BJ (cell line): ENCODE measurements around the gene MAP3K1. TPM values are rescaled to one million over a fixed set of nuclear protein-coding genes. Genes with fewer than 3 reads are reported as not detected.

Experiments used
- CTCF ChIA-PET: fragments of 350-600 bp; formaldehyde crosslinking; extraction: SDS; loops from one replicate; lab custom pipeline; 2021; ENCODE audit warnings: antibody characterized with exemption, inconsistent platforms; lab: Yijun Ruan, JAX
- POLR2A ChIA-PET: fragments of 300-600 bp; sonication (Branson Sonifier 250); formaldehyde crosslinking; extraction: SDS; loops from one replicate; lab custom pipeline; 2021; ENCODE audit warnings: antibody characterized with exemption; lab: Charles Lee
- DNase-seq: peaks from one replicate; pipeline ENCODE4 v3.0.0-alpha.2; 2011; ENCODE audit warnings: low read depth
- H3K27me3 ChIP-seq: 2 replicates; pipeline ENCODE4 v1.6.0; 2011; ENCODE audit warnings: low read length; ENCODE audit not compliant: control insufficient read depth, insufficient read depth
- H3K36me3 ChIP-seq: 2 replicates; pipeline ENCODE4 v1.5.1; 2011; ENCODE audit warnings: low read length; ENCODE audit not compliant: control insufficient read depth, insufficient read depth
- H3K4me3 ChIP-seq: 2 replicates; pipeline ENCODE4 v1.5.1; 2011; ENCODE audit warnings: low read depth, mild to moderate bottlenecking, control low read depth, low read length
- CTCF ChIP-seq: IDR thresholded peaks from 2 replicates; pipeline ENCODE4 v1.5.1; 2011; ENCODE audit warnings: low read depth, mild to moderate bottlenecking, control low read depth, inconsistent platforms, low read length, moderate library complexity; ENCODE audit not compliant: insufficient read depth
- polyA plus RNA-seq: library from polyadenylated mRNA; depleted of rRNA; stranded (reverse); fragments of >200 nt; gene quantifications from 2 replicates; pipeline ENCODE4 v1.2.3, GENCODE V29; 2011

The MAP3K1 gene
- polyA plus RNA-seq, 1 experiment: 4.3 TPM

- DNase-seq: no peak
- Histone ChIP-seq H3K27me3 (no peaks in the 10 kb centered on the region), H3K36me3 (no peaks in the 10 kb centered on the region), H3K4me3 (no peak overlapping the region)
- ChIA-PET POLR2A (no interaction called here), CTCF (interaction anchor here (1.9 to 2.5 kb wide), 2 partner anchors 18 to 587 kb away, joined by 5 to 9 read pairs; no protein-coding TSS in a partner anchor)
- TF ChIP-seq CTCF: no peak
These were observed 41.3 kb downstream of the MAP3K1 start for GRCh38 chr5:56856541-56857178.

- Histone ChIP-seq H3K27me3 (no peaks in the 10 kb centered on the region), H3K4me3 (no peak overlapping the region), H3K36me3 (peaks cover 4% of the 10 kb centered on the region; the same call in 1 of the 2 replicates)
- CTCF ChIA-PET: interaction anchor here (1.1 to 1.3 kb wide), 2 partner anchors 15 to 588 kb away, joined by 3 read pairs; no protein-coding TSS in a partner anchor
- POLR2A ChIA-PET: no interaction called here
- TF ChIP-seq CTCF: no peak
- DNase-seq: no peak
These were observed 43.6 kb downstream of the MAP3K1 start for GRCh38 chr5:56858777-56859442.

GRCh38 chr5:56861893-56862485 is 46.6 kb downstream of the MAP3K1 start:
- CTCF ChIA-PET: interaction anchor here (1.0 to 2.1 kb wide), 2 partner anchors 38 to 591 kb away, joined by 3 to 8 read pairs; no protein-coding TSS in a partner anchor
- POLR2A ChIA-PET: no interaction called here
- DNase-seq: no peak

GRCh38 chr5:56862909-56863308 is 47.6 kb downstream of the MAP3K1 start:
- no peak for DNase-seq
- Histone ChIP-seq H3K27me3 (no peaks in the 10 kb centered on the region), H3K36me3 (peaks cover 5% of the 10 kb centered on the region; the same call in 1 of the 2 replicates), H3K4me3 (no peak overlapping the region)
- ChIA-PET POLR2A (no interaction called here), CTCF (interaction anchor here (1.2 kb wide), 1 partner anchor 592 kb away, joined by 3 read pairs; no protein-coding TSS in a partner anchor)
- no peak for TF ChIP-seq CTCF

More at GRCh38 chr5:56861893-56862485, 46.6 kb downstream of the MAP3K1 start:
- no peak for TF ChIP-seq CTCF
- Histone ChIP-seq H3K36me3 (peaks cover 5% of the 10 kb centered on the region; the same call in 1 of the 2 replicates), H3K27me3 (no peaks in the 10 kb centered on the region), H3K4me3 (no peak overlapping the region)

- H3K4me3 ChIP-seq: no peak overlapping the region
- POLR2A ChIA-PET: no interaction called here
- peaks cover 2% of the 10 kb centered on the region for H3K36me3 ChIP-seq
- CTCF ChIA-PET: no interaction called here
- no peaks in the 10 kb centered on the region for H3K27me3 ChIP-seq
- TF ChIP-seq CTCF: no peak
- DNase-seq: no peak
These were observed 56.4 kb downstream of the MAP3K1 start for GRCh38 chr5:56871777-56872176.
